PFSK-1 (cell line): ENCODE measurements around the gene ZC3H13.

ENCODE experiments used
- POLR2AphosphoS5 ChIP-seq: IDR thresholded peaks from 2 replicates; pipeline ENCODE4 v1.6.1; 2012; ENCODE audit warnings: low read depth, mild to moderate bottlenecking, control low read depth, low read length, moderate library complexity
- TAF1 ChIP-seq: IDR thresholded peaks from 2 replicates; pipeline ENCODE4 v1.6.1; 2012; ENCODE audit warnings: low read length, control low read depth, borderline replicate concordance; ENCODE audit not compliant: insufficient read depth
- TF ChIP-seq, protein P1 (sequence below), 2 experiments: IDR thresholded peaks; 2 replicates each; pipeline versions ENCODE4 v1.6.1 to v1.8.0; 2011 to 2012; ENCODE audit warnings: low read depth in 2 of 2, low read length in 2 of 2, control low read depth in 1 of 2, inconsistent platforms in 1 of 2, mild to moderate bottlenecking in 1 of 2, moderate library complexity in 1 of 2; ENCODE audit not compliant: insufficient read depth in 1 of 2

DNA sequence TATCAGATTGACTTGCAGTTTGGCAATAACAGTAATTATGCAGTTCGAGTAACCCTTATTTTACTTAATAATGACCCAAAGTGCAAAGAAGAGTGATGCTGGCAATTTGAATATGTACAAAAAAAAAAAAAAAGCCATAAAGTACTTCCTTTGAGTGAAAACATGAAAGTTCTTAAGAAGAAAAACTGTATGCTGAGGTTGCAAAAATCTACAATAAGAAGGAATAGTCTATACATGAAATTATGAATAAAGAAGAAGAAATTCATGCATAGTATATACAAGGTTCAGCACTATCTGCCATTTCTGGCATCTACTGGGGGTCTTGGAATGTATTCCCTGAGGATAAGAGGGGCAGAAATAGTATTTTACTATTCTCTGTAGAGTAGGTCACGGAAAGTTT, 55.9 kb downstream of the ZC3H13 start:
- TF ChIP-seq POLR2AphosphoS5 (no peak), TAF1 (no peak)
- TF ChIP-seq, protein P1, sequence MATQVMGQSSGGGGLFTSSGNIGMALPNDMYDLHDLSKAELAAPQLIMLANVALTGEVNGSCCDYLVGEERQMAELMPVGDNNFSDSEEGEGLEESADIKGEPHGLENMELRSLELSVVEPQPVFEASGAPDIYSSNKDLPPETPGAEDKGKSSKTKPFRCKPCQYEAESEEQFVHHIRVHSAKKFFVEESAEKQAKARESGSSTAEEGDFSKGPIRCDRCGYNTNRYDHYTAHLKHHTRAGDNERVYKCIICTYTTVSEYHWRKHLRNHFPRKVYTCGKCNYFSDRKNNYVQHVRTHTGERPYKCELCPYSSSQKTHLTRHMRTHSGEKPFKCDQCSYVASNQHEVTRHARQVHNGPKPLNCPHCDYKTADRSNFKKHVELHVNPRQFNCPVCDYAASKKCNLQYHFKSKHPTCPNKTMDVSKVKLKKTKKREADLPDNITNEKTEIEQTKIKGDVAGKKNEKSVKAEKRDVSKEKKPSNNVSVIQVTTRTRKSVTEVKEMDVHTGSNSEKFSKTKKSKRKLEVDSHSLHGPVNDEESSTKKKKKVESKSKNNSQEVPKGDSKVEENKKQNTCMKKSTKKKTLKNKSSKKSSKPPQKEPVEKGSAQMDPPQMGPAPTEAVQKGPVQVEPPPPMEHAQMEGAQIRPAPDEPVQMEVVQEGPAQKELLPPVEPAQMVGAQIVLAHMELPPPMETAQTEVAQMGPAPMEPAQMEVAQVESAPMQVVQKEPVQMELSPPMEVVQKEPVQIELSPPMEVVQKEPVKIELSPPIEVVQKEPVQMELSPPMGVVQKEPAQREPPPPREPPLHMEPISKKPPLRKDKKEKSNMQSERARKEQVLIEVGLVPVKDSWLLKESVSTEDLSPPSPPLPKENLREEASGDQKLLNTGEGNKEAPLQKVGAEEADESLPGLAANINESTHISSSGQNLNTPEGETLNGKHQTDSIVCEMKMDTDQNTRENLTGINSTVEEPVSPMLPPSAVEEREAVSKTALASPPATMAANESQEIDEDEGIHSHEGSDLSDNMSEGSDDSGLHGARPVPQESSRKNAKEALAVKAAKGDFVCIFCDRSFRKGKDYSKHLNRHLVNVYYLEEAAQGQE (IDR thresholded peaks at IDR 0.05; ENCODE audit: insufficient read depth in 1 of 2, low read depth in 2 of 2, low read length in 2 of 2), result no peak
